Right forelimb (tissue), 1 donor: ENCODE results near the gene GET4.

Experiments
- DNase-seq: peaks from one replicate; pipeline ENCODE4 v3.0.0-alpha.2; 2018

Gene GET4

DNA sequence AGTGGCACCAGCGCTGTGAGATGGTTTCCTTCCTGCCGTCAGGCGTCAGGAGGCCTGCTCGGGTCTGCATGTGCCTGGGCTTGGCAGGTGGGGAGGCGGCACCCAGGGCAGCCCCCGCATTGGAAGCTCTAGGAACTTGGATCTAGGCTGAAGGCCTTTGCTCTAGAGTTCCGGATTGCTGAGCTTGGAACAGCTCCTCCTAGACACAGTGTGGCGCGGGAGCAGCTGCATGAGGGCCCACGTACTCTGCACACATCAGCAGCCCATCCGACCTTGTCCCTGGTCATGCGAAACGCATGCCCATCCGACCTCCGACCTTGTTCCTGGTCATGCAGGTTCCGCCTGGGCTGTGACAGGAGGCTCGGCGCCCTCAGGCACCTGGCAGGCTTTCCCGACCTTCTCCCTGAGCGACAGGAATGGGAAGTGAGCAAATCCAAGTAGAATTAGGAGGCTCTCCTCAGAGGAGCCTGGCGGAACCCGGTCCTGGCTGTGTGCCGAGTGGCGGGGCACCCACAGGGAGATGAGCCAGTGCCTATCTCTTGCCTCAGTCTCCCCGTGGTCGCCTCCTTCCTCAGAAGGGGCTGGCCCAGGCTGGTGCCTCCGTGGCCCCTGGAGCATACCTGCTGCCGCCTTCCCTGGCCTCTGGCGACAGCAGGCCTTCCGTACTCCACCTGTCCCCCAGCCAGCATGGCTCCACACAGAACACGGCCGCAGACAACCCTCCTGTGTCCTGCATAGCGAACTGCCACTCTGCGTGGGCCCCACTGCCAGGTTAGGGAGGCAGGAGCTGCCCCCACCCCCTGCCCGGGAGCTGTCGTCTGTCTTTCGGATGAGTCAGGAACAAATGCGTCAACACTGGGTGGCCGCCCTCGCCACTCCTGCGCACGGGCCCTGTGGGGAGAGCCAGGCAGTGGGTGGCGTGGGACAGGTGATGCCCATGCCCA, 12.0 kb downstream of the GET4 start:
- no peak for DNase-seq

DNA sequence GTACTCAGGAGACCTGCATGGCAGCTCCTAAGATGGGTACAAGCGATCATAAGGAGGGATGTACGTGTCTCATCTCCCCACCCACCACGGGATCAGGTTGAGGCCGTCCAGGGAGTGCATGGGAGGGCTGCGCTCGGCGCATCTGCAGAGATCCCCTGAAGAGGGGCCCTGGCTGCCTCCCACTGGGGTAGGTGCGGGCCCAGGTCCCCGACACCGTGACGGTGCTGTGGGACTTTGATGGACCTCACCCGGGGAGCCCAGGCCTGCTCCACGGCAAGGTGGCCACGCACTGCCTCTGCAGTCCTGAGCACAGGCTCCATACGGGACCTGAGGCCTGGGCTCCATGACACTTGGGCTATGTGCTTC, 12.7 kb downstream of the GET4 start:
- DNase-seq = no peak

DNA sequence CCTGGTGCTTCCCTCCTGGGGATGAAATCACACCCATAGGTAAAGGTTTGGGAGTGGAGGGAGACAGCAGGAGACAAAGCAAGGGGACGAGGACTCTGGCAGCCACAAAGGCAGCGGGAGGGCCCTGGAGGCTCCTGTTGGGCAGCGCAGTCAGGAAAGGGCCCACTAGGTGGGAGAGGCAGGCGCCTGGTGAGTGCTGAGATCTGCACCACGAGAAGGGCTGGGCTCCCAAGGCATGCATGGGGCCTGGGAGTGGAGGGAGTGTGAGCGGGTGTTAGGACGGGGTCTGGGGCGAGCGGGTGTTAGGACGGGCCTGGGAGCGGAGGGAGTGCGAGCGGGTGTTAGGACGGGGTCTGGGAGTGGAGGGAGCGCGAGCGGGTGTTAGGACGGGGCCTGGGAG, 13.0 kb downstream of the GET4 start:
- no peak for DNase-seq

DNA sequence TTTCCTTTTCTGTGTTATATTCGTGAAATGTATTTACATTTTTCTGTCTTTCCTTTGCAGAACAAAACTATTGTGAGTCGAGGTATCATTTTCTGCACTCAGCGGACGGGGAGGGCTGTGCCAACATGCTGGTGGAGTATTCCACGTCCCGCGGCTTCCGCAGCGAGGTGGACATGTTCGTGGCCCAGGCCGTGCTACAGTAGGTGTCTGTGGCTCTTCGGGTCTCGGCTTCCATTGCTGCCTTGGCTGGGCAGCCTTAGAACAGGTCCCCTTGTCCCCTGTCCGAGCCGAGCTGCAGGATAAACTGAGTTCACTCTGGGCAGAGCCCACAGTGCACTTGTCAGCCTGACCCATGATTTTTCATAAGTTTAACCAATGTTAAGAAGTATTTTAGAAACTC, 14.5 kb downstream of the GET4 start:
- DNase-seq = no peak

DNA sequence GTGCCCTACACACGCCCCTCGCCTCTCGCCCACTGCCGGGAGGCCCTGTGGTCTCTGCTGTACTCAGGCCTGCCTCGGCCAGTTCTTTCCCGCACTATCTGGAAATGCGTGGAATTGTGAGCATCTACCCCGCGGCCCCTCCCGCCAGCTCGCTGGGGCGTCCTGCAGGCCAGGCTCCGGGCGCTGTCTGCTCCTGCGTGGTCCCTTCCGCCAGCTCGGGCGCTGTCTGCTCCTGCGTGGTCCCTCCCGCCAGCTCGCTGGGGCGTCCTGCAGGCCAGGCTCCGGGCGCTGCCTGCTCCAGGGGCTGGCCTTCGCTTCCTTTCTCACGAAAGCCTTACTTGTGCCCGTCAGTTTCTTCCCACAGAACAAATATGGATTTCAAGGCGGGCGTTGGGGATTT, 14.9 kb downstream of the GET4 start:
- DNase-seq = no peak

DNA sequence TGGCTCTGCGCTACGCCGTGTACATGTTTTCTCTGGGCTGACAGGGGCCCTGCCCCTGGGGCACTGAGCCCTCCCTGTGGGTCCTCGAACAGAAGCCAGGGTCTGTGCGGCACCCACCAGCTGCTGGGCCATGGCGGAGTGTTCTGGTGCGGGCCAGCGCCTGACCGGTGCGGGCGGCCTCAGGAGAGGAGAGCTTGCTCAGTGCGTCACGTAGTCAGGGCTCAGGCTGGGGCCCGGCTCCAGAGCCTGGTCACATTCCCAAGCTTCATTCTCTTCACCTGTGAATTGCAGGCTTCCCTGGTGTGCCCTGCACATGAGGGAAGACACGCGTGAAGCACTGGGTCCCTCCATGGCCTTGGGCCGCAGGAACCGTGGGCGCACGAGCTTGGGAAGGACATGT, 15.5 kb downstream of the GET4 start:
- no peak for DNase-seq

DNA sequence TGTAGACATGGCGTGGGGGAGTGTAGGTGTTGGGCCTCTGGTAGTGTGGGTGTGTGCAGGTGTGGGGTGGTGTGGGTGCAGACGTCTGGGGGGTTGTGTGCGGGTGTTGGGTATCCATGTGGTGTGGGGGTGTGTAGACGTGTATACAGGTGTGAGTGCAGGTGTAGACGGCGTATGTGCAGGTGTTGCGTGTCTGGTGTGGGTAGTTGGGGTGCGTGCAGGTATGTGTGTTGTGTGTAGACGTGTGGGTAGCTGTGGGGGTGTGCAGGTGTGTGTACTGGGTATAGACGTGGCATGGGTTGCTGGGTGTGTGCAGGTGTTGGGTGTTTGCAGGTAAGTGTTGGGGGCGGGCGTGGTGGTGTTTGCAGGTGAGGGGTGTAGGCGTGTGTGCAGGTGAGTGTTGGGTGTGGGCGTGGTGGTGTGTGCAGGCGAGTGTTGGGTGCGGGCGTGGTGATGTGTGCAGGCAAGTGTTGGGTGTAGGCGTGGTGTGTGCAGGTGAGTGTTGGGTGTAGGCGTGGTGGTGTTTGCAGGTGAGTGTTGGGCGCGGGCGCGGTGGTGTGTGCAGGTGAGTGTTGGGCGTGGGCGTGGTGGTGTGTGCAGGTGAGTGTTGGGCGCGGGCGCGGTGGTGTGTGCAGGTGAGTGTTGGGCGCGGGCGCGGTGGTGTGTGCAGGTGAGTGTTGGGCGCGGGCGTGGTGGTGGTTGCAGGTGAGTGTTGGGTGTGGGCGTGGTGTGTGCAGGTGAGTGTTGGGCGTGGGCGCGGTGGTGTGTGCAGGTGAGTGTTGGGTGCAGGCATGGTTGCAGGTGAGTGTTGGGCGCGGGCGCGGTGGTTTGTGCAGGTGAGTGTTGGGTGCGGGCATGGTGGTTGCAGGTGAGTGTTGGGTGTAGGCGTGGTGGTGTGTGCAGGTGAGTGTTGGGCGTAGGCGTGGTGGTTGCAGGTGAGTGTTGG, 16.6 kb downstream of the GET4 start:
- no peak for DNase-seq

DNA sequence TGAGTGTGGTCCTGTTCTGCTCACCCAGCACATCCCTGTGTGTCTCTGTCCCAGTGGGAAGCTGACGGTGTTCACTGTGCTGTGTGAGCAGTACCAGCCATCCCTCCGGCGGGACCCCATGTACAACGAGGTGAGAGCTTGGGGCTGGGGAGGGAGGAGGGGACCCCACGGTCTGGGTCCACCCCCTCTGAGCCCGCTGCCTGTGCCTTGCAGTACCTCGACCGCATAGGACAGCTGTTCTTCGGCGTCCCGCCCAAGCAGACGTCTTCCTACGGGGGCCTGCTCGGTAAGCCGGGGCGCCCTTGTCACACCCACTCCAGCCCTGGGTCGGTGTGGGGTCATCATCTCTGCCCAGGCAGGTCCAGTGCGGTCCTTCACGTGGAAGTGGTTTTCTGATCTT, 17.3 kb downstream of the GET4 start:
- DNase-seq = no peak

DNA sequence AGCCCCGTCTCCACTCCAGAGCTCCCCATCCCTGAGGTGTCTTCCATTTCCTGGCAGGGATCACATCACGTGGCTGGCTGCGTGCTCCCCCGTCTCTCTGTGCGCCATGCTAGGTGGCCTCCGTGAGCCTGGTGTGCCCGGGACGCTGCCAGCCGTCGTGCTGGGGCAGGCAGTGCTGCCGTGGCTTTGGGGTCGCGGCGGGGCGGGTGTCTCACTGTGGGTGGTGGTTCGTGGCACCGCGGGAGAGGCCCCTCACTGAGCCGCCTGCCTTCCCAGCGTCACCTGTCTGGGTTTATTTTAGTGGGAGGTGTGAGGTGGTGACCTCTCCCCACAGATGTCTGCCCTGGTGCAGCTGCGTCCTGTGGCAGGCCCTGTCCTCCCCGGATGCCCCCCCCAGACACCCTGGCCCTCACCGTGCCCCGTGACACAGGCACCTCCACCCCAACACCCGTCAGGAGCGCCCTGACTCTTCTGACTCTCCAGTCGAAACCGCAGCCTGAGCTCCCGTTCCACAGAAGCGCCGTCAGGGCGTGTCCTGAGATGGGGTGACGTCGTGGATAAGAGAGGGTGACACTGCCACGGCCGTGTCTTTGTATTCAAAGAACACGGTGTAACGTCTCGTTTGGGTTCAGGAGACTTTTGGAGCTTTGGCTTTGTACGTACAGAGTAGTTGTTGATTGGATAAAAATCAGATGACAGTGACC, 18.0 kb downstream of the GET4 start:
- no peak for DNase-seq

DNA sequence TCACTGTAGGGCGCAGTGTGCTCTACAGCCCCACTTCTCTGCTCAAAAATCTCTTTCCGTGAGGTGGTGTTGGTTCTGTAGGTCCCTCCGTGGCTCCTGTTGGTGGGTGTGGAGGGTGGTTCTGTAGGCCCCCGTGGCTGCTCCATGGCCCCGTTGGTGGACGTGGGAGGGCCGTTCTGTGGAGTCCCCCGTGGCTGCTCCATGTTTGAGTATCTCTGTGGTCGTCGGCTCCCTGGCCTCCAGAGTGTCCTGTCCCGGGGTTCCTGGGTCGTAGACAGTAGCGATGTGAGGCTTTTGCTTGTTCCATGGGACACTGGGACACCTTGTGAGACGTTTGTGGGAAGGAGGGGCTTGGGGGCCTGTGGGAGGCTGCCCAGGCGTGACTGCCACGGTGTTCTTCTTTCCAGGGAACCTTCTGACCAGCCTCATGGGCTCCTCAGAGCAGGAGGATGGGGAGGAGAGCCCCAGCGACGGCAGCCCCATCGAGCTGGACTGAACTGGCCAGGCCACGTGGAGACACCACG, 18.6 kb downstream of the GET4 start:
- no peak for DNase-seq

DNA sequence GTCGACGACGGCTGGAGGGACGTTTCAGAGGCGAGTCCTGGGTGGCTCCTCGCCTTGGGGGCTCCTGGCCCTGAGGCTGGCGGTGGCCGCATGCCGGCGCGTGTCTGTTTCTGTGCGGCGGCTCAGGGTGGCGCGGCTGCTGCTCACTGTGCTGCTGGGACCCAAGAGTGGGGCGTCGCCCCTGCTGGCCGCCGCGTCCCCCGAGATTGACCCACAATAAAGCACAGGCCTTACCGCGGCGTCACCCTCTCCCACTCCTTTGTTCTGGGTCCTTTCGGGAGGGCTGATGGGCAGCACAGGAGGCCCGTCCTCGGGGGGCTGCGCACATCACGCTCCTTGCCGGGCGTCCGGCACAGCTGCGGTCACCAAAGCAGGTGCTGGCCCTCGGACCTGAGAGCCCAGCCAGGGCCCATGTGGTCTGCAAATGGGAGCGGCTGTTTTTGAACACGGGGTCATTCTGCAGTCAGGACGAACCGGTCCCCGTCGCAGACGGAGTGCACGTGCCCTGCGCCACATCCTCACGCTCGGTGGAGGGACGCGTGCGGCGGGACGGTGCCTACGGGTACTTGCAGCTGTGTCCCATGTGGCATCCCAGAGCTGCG, 19.2 kb downstream of the GET4 start:
- no peak for DNase-seq

DNA sequence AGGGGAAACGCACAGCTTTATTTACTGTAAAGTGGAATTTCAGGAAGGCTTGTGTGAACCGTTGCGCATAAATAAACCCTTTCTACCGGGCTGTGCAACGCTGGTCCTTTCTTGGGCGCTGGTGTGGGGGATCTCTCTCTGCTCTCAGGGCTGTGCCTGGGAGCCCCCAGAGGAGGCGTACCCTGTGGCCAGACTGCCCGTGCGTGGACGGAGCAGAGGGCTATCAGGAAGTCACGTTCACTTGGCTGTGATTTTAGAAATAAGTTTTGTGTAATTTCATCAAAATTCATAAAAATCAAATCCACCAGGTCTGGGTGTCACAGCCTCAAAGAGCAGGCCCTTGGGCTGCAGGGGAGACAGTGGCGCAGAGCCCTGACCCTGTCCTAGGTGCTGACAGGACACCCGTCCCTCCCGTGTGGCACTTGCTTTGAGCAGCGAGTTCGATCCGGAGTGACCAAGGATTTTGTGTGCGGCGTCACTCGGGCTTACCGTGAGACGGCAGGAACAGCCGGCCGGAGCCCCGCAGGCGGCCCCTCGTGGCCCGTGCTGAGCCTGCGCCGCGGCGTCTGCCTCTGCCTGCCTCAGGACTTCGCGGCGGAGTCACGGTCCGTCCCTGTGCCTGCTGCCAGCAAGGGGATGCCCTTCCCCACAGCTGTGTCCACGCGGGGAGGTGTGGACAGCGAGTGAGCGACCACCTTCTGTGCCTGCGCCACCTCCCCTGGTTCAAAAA, 20.2 kb downstream of the GET4 start:
- DNase-seq = no peak

DNA sequence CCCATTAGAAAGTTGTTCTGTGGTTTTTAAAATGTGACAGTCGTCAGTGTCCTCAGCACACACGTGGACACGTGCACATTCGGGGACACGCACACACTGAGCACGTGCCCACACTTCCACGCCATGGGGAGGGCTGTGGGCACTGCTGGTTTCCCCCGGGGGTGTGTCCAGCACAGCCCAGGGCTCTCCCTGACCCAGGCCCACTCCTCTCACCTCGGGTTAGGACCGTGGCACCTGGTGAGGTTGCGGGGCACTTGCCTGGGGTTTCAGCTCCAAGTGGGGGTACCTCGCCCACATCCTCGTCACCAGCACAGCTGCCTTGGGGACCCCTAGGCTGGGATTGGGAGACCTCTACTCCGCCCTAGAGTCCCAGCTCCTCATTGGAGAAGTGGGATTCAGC, 20.7 kb downstream of the GET4 start:
- DNase-seq = no peak

DNA sequence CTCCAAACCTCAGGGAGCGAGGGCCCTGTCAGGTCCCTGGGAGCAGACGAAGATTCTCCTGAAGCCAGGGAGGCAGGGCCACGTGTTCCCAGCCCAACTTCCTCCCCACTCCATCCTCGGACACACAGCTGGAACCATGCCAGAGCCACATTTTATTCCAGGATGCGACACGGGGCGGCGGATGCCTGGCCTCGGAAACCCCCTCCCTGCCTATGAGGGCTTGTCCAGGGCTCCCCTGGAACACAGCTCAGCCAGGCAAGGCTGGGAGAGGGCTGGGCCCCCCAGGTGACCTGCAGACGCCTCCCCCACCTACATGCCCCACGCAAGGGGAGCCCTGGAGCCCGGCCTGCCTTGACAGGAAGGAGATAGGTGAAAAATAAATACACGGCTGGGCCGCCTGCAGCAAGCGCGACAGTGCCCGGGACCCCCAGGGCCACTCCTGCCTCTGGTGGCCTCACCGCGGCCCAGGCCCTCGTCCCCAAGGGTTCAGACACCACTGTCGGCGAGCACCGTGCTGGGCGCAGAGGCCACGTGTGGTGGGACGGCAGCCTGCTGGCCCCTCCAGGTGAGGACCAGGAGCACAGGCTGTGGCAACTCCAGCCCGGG, 21.5 kb downstream of the GET4 start:
- DNase-seq = no peak

DNA sequence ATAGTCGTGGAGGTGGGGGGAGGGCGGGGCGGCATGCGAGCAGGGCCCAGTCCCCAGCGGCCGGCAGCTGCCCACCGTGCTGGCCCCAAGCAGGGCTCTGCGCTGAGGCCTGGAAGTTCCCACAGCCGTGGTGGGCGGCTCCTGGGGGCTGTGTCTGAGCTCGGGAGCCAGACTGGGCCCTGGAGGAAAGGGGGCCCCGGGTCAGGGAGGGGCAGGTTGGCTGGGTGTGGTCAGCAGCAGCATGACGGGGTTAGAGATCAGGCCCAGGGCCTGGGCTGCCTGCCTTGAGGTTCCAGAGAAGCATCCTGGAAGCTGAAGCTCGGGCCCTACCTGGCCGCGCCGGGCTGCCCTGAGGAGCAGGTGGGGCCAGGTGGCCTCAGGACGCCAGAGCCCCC, 22.1 kb downstream of the GET4 start:
- no peak for DNase-seq

DNA sequence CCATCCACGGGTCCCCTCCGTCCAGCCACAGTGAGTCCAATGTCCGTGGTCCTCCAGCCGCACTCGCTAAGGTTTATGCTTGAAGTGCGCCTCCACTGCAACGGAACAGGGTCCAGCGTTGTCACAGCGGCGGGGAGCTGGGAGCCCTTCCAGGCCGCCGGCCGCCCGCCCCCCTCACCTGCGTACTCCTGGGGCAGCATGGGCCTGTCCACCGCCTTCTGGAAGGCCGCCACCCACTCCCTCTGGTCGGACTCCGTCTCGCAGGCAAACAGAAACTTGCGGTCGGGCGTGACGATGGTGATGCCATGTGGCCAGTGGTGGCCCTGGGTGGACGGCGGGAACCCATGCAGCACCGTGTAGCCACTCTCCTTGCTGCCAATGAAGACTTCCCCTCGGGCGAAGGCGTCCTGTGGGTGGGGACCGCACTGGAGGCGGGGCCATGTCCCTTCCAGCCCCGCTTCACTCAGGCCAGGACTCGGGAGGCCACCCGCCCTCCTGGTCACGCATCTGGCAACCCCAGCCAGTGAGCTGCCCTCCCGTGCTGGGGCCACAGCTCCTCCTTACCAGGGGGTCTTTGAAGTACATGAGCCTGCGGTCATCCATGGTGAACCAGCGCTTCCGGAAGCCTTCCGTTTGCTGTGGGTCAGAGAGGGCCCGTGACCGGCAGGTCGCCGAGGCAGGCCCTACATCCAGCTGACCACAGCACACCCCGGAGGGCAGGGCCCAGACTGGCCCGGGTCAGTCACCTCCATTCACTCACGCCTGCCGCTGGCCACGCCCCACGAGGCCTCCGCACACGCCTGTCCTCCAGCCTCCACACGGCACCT, 22.7 kb downstream of the GET4 start:
- no peak for DNase-seq

DNA sequence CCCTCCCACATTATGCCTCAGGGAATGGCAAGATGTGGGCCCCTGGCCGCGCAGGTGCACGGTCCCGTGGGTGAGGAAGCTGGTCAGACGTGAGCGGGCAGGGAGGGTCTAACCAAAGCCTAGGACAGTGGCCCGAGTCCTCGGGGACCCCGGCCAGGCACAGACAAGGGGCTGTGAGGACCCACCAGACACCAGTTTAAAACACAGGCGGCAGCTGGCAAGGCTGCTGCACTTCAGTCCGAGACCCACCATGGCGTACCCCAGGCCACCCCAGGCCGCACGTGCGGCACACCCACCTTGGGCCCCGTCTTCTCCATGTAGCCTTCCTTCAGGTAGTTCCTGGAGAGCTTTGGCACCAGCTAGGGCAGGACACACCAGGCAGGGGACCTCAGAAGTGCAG, 23.5 kb downstream of the GET4 start:
- DNase-seq = no peak

DNA sequence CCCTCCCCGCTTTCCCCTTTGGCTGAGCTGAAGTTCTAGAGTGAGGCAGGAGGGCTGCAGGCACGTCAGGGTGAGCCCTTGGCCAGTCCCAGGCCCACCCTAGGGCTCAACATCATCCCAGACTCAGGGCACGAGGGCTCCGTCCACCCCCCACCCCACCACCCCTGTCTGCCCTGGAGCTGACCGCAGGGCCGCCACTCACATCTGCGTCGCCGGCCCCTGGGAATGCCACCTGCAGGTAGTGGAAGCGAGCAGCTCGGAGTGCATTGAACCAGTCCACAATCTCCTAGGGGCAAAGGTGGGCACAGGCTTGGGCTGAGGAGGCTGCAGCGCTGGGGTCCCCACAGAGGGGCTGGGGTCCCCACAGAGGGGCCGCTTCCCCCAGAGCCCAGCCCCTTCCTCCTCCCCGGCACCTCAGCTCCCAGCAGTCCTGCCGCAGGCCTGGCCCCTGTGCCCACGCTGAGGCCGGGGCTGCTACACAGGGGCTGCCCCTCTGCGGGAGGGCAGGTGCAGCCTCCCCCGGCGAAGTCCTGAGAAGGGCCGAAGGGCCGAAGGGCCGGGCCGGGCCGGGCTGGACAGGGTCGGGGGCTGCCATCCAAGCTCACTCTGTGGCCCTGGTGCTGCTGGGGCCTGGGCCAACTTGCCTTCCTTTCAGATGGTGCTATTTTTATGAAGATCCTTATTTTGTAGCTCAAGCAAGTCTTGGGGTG, 24.1 kb downstream of the GET4 start:
- DNase-seq = no peak

DNA sequence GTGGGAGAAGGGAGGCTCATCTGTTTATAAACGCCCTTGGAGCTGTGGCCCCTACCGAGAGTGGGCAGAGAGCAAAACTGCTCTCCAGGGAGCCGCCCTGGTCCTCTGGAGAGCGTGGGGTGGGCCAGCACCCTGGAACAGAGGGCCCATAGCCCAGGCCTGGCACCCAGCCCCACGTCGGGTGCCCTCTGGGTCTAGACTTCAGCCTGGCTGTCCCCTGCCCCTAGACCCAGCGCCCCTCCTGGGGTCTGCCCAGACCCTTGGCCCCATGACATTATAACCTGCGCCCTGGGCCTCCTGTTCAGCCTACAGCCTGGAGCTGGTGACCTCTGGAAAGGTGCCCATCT, 24.7 kb downstream of the GET4 start:
- DNase-seq = no peak
